IMR-90 (cell line): ENCODE results near the gene EHMT1. TPM values are rescaled to one million over a fixed set of nuclear protein-coding genes. Genes with fewer than 3 reads are reported as not detected.

Experiments
- ATAC-seq: fragments of 200-7000 bp; cut with Tn5 transposase; 2 replicates; pipeline ENCODE4 v1.9.1; 2020; ENCODE audit warnings: low read depth, mild to moderate bottlenecking, moderate library complexity
- BruUV-seq: library from RNA; stranded (reverse); fragments of 400-500 nt; replicated peaks from 2 replicates; lab custom pipeline; 2021; lab: Mats Ljungman, UMichigan
- CTCF ChIA-PET: fragments of 300-600 bp; formaldehyde crosslinking; extraction: SDS; loops from one replicate; lab custom pipeline; 2021; ENCODE audit warnings: antibody characterized with exemption; lab: Yijun Ruan, JAX
- POLR2A ChIA-PET: fragments of 300-600 bp; sonication (Branson Sonifier 250); formaldehyde crosslinking; loops from one replicate; lab custom pipeline; 2022; ENCODE audit warnings: antibody characterized with exemption; ENCODE audit not compliant: unreplicated experiment; lab: Charles Lee
- DNase-seq: peaks from one replicate; pipeline ENCODE4 v3.0.0; 2013
- H2AFZ ChIP-seq: replicated peaks from 2 replicates; pipeline ENCODE3; 2013; ENCODE audit warnings: low read length, mild to moderate bottlenecking; ENCODE audit not compliant: poor library complexity
- H2AK5ac ChIP-seq: 2 replicates; pipeline ENCODE4 v1.6.1; 2013; ENCODE audit warnings: low read depth, low read length, inconsistent platforms
- H2AK9ac ChIP-seq: replicated peaks from 2 replicates; pipeline ENCODE3; 2013; ENCODE audit warnings: mild to moderate bottlenecking, low read depth, low read length, moderate library complexity; ENCODE audit not compliant: poor library complexity
- H2BK120ac ChIP-seq: 2 replicates; pipeline ENCODE4 v1.6.1; 2013; ENCODE audit warnings: low read depth, low read length, inconsistent platforms
- H2BK15ac ChIP-seq: 3 replicates; pipeline ENCODE4 v1.6.1; 2013; ENCODE audit warnings: low read depth, low read length, inconsistent platforms
- H2BK20ac ChIP-seq: 2 replicates; pipeline ENCODE4 v1.6.1; 2013; ENCODE audit warnings: low read depth, mild to moderate bottlenecking, inconsistent platforms, low read length, moderate library complexity
- H2BK5ac ChIP-seq: 2 replicates; pipeline ENCODE4 v1.6.1; 2013; ENCODE audit warnings: mild to moderate bottlenecking, low read depth, low read length, inconsistent platforms; ENCODE audit not compliant: poor library complexity, severe bottlenecking
- H3K14ac ChIP-seq: replicated peaks from 2 replicates; pipeline ENCODE4 v1.6.1; 2013; ENCODE audit warnings: low read depth, low read length, inconsistent platforms
- H3K18ac ChIP-seq: 2 replicates; pipeline ENCODE4 v1.6.1; 2013; ENCODE audit warnings: low read depth, low read length, control low read depth
- H3K23ac ChIP-seq: 2 replicates; pipeline ENCODE4 v1.6.1; 2013; ENCODE audit warnings: low read depth, low read length, inconsistent platforms
- H3K27ac ChIP-seq: 2 replicates; pipeline ENCODE4 v1.5.1; 2013; ENCODE audit warnings: mild to moderate bottlenecking, control low read depth, low read length; ENCODE audit not compliant: insufficient read depth
- H3K27me3 ChIP-seq: 2 replicates; pipeline ENCODE4 v1.6.1; 2013; ENCODE audit warnings: low read length; ENCODE audit not compliant: control insufficient read depth, insufficient read depth
- H3K36me3 ChIP-seq: 2 replicates; pipeline ENCODE4 v1.6.1; 2013; ENCODE audit warnings: low read length, mixed read lengths; ENCODE audit not compliant: control insufficient read depth, insufficient read depth
- H3K4ac ChIP-seq: 2 replicates; pipeline ENCODE4 v1.6.1; 2013; ENCODE audit warnings: low read depth, low read length, inconsistent platforms
- H3K4me1 ChIP-seq: 2 replicates; pipeline ENCODE4 v1.6.1; 2013; ENCODE audit warnings: low read length, mixed read lengths; ENCODE audit not compliant: control insufficient read depth, insufficient read depth
- H3K4me2 ChIP-seq: 2 replicates; pipeline ENCODE4 v1.6.1; 2013; ENCODE audit warnings: low read depth, mild to moderate bottlenecking, control low read depth, low read length, moderate library complexity
- H3K4me3 ChIP-seq: 2 replicates; pipeline ENCODE4 v1.5.1; 2013; ENCODE audit warnings: low read depth, mild to moderate bottlenecking, control low read depth, low read length, moderate library complexity; ENCODE audit not compliant: insufficient read depth
- H3K56ac ChIP-seq: 2 replicates; pipeline ENCODE4 v1.6.1; 2013; ENCODE audit warnings: low read length, inconsistent platforms; ENCODE audit not compliant: insufficient read depth; ENCODE audit errors: extremely low read depth
- H3K79me1 ChIP-seq, 2 experiments: 2 replicates each; pipeline ENCODE4 v1.6.1; 2013; ENCODE audit warnings: low read length in 2 of 2, inconsistent platforms in 1 of 2, low read depth in 1 of 2
- H3K9ac ChIP-seq: 2 replicates; pipeline ENCODE4 v1.6.1; 2013; ENCODE audit warnings: low read depth, low read length, control low read depth
- H3K9me1 ChIP-seq: 2 replicates; pipeline ENCODE4 v1.6.1; 2013; ENCODE audit warnings: low read length, inconsistent platforms; ENCODE audit not compliant: insufficient read depth
- H3K9me3 ChIP-seq: 2 replicates; pipeline ENCODE4 v1.6.1; 2013; ENCODE audit warnings: low read length; ENCODE audit not compliant: control insufficient read depth, insufficient read depth
- H4K20me1 ChIP-seq: 2 replicates; pipeline ENCODE4 v1.6.1; 2013; ENCODE audit warnings: low read length, inconsistent platforms; ENCODE audit not compliant: insufficient read depth
- H4K5ac ChIP-seq: 2 replicates; pipeline ENCODE4 v1.6.1; 2013; ENCODE audit warnings: mild to moderate bottlenecking, low read depth, low read length, control low read depth
- H4K8ac ChIP-seq, 2 experiments: 2 replicates each; pipeline ENCODE4 v1.6.1; 2013; ENCODE audit warnings: low read depth in 2 of 2, low read length in 2 of 2, control low read depth in 1 of 2, inconsistent platforms in 1 of 2
- H4K91ac ChIP-seq: 2 replicates; pipeline ENCODE4 v1.6.1; 2013; ENCODE audit warnings: low read depth, low read length, inconsistent platforms; ENCODE audit not compliant: insufficient read depth
- CEBPB ChIP-seq: IDR thresholded peaks from 2 replicates; pipeline ENCODE4 v1.6.1; 2012; ENCODE audit warnings: low read depth, low read length, improper control_type of control experiment
- MAFK ChIP-seq: IDR thresholded peaks from 2 replicates; pipeline ENCODE4 v1.6.1; 2012; ENCODE audit warnings: low read depth, low read length, improper control_type of control experiment
- MXI1 ChIP-seq: IDR thresholded peaks from 2 replicates; pipeline ENCODE4 v1.6.1; 2012; ENCODE audit warnings: low read depth, mild to moderate bottlenecking, low read length, moderate library complexity, borderline replicate concordance
- NFE2L2 ChIP-seq: fragments of 150-350 bp; IDR thresholded peaks from 2 replicates; pipeline ENCODE4 v1.6.1; 2016; ENCODE audit warnings: low read depth, mild to moderate bottlenecking, low read length
- RCOR1 ChIP-seq: IDR thresholded peaks from 2 replicates; pipeline ENCODE4 v1.6.1; 2012; ENCODE audit warnings: mild to moderate bottlenecking, low read length, improper control_type of control experiment; ENCODE audit not compliant: insufficient replicate concordance
- USF2 ChIP-seq: fragments of 150-350 bp; IDR thresholded peaks from 2 replicates; pipeline ENCODE4 v1.6.1; 2017; ENCODE audit warnings: mild to moderate bottlenecking, antibody characterized with exemption, low read length, low read depth
- WGBS, 2 experiments: methylation state at CpG; one replicate each; pipeline versions ENCODE4 v1.1.5 to v1.1.7; 2013; ENCODE audit warnings: missing lambda C conversion rate in 2 of 2; ENCODE audit not compliant: insufficient read length in 1 of 2; ENCODE audit errors: extremely low coverage in 2 of 2; 5-methylcytosine and 5-hydroxymethylcytosine counted together
- dilution Hi-C: fragments of 300-500 bp; cut with HindIII; formaldehyde crosslinking; loops from one replicate; pipeline ENCODE4 v1.14.3; 2018; ENCODE audit warnings: low sequenced_read_pairs; ENCODE audit not compliant: unreplicated experiment
- in situ Hi-C: fragments of 300-500 bp; cut with MboI; formaldehyde crosslinking; loops from 3 replicates; pipeline ENCODE4 v1.14.3; 2019; ENCODE audit warnings: low sequenced_read_pairs, inconsistent platforms, mixed read lengths
- intact Hi-C: fragments of 100-400 bp; cut with micrococcal nuclease; formaldehyde crosslinking; loops from 2 replicates; pipeline ENCODE4 v1.10.0; 2022
- polyA plus RNA-seq, 3 experiments: library from polyadenylated mRNA; depleted of rRNA; stranded (reverse); fragments of >200 nt; gene quantifications; 2 replicates each; pipeline ENCODE4 v1.2.3, GENCODE V29; 2012; ENCODE audit warnings: low replicate concordance in 1 of 3
- total RNA-seq: library from RNA; depleted of rRNA; stranded (reverse); fragments of >200 nt; gene quantifications from 2 replicates; pipeline ENCODE4 v1.2.3, GENCODE V29; 2012

The EHMT1 gene
- total and polyA plus RNA-seq, 2 of the 4 experiments (the other 2 are of a cell fraction), result 32.8 to 35.1 TPM

- no peak for TF ChIP-seq NFE2L2
- TF ChIP-seq MXI1, result no peak
Observed at GRCh38 chr9:137815256-137816255, 196.8 kb downstream of the EHMT1 start (continued).

- Histone ChIP-seq H3K4me1 (no peaks in the 10 kb centered on the region), H3K4me2 (no peak overlapping the region), H3K4ac (no peak overlapping the region), H4K20me1 (no peaks in the 10 kb centered on the region), H4K91ac (no peak overlapping the region), H4K8ac (no peak overlapping the region), H3K9me3 (peaks cover 17% of the 10 kb centered on the region; the same call in 1 of the 2 replicates), H2AK9ac (peak overlapping the region; percentile 70), H2AK5ac (no peak overlapping the region), H3K18ac (no peak overlapping the region), H2BK20ac (no peak overlapping the region), H3K79me1 (peaks cover 3 to 8% of the 10 kb centered on the region in 2 experiments; a peak in 3 of 4 replicates), H3K14ac (no peak overlapping the region), H2BK5ac (no peak overlapping the region), H3K27ac (no peak overlapping the region), H4K5ac (no peak overlapping the region), H3K9me1 (no peaks in the 10 kb centered on the region; the same call in 1 of the 2 replicates), H3K23ac (no peak overlapping the region), H3K4me3 (no peak overlapping the region), H3K36me3 (peaks cover 63% of the 10 kb centered on the region), H2AFZ (no peak overlapping the region), H3K27me3 (no peaks in the 10 kb centered on the region), H3K9ac (no peak overlapping the region), H2BK120ac (no peak overlapping the region), H3K56ac (no peak overlapping the region), H2BK15ac (no peak overlapping the region)
- DNase-seq (no peak), ATAC-seq (no peak)
- no peak for TF ChIP-seq CEBPB
- TF ChIP-seq MAFK, result no peak
- no peak for TF ChIP-seq RCOR1
- TF ChIP-seq USF2, result no peak
- TF ChIP-seq MXI1, result no peak
- 96% methylated on average over 8 of the region's 22 CpGs; no CpG with 5 or more reads in 1 of the 2 experiments for WGBS, 2 experiments
- BruUV-seq, result no TSS peak
- ChIA-PET CTCF (no interaction called here), POLR2A (no interaction called here)
- in situ Hi-C loops, result no loop called here
- intact Hi-C loops, result no loop called here
- dilution Hi-C loops, result no loop called here
Observed at GRCh38 chr9:137816531-137817235, 197.9 kb downstream of the EHMT1 start.
